ENCODE measurements around the gene ACSS1.
A peak's percentile ranks its signal among the peaks of the same experiment; 100 is the strongest.
"Not testable (repeated sequence)": the region's sequence is repeated elsewhere in the genome, so short reads cannot be mapped to it uniquely, and the experiment has no call there.

Gene ACSS1

GRCh38 chr20:25009218-25010145 is 48.5 kb downstream of the ACSS1 start:
- DNase-seq, result no peak

GRCh38 chr20:25008388-25009217 is 49.3 kb downstream of the ACSS1 start:
- no peak for DNase-seq

GRCh38 chr20:25007491-25008305 is 50.2 kb downstream of the ACSS1 start:
- no peak for DNase-seq

DNA sequence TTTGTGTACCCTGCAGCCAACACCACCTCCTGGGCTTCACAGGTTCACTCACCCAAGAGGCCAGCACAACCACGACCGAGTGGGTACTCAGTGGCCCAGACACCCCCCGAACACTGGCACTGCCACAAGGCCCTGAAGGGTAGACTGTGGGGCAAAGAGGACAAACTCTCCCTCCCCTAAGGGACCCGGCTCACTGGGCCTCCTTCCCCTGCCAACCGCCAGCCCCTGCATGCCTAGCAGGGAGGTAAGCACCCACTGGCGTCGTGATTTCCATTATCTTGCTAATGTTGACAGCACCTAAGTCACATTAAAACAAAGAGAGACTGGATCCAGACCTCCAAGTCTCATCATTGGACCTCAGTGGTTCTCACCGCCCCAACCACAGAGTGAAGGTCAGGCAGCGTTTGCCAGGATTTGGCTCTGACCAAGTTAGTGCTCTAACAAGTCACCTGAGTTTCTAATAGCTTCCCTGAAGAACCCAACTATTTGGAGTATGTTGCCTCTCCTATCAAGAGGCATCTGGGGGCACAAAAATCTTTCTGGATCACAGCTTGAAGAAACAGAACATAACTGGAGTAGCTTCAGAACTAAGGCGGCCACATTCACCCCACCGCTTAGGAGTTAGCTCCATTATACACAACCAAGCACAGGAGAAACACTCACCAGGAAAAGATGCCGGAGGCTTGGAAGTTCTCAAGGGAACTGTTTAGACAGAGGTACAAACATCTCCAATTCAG is 51.3 kb downstream of the ACSS1 start:
- DNase-seq, result no peak

GRCh38 chr20:25005661-25006060 is 52.3 kb downstream of the ACSS1 start:
- no peak for DNase-seq

- DNase-seq, result no peak
These were observed 52.7 kb downstream of the ACSS1 start for GRCh38 chr20:25005220-25005619.

GRCh38 chr20:25003002-25003401 is 54.9 kb downstream of the ACSS1 start:
- no peak for DNase-seq

DNA sequence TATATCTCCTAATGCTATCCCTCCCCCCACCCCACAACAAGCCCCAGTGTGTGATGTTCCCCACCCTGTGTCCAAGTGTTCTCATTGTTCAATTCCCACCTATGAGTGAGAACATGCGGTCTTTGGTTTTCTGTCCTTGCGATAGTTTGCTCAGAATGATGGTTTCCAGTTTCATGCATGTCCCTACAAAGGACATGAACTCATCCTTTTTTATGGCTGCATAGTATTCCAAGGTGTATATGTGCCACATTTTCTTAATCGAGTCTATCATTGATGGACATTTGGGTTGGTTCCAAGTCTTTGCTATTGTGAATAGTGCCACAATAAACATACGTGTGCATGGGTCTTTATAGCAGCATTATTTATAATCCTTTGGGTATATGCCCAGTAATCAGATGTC is 56.6 kb downstream of the ACSS1 start:
- DNase-seq, result not testable (repeated sequence)

DNA sequence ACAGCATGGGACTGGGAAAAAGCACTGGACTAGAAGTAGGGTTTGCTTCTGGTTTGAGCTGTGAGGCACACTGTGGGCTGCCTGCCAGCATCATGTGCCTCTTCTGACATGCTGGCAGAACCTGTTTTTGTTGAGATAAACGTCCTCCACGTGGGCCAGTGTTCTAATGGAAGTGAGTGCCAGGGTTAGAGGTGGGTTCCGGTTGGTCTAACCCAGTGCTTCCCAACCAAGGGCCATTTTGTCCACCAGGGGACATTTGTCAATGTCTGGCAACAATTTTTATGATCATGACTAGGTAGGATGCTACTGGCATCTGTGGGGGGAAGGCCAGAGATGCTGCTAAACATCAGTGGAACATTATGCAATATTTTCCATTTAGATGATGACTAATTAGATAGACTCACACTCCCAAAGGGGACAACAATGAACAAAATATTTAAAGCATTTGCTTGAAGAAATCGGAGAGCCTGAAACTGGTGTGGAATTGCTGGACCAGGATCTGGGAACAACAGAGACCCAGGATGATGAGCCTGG is 57.6 kb downstream of the ACSS1 start:
- no peak for DNase-seq

DNA sequence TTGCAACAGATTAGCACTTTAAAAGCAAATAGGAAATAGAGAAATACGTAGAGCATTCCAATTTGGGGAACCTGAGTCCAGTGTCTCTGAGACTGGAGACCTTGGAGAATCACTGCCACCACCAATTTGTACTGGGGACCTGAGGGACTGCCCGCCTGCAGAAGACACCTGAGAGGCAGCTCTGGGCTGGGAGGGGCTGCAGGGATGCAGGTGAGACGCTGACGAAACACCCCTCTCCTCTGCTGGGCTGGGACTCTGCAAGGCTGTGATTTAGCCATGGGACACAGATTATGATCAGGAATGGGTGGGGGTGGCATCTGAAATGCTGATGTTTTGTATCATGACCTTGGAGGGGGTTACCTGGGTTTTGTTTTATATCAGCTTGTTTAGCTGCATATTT is 58.4 kb downstream of the ACSS1 start:
- no peak for DNase-seq

DNA sequence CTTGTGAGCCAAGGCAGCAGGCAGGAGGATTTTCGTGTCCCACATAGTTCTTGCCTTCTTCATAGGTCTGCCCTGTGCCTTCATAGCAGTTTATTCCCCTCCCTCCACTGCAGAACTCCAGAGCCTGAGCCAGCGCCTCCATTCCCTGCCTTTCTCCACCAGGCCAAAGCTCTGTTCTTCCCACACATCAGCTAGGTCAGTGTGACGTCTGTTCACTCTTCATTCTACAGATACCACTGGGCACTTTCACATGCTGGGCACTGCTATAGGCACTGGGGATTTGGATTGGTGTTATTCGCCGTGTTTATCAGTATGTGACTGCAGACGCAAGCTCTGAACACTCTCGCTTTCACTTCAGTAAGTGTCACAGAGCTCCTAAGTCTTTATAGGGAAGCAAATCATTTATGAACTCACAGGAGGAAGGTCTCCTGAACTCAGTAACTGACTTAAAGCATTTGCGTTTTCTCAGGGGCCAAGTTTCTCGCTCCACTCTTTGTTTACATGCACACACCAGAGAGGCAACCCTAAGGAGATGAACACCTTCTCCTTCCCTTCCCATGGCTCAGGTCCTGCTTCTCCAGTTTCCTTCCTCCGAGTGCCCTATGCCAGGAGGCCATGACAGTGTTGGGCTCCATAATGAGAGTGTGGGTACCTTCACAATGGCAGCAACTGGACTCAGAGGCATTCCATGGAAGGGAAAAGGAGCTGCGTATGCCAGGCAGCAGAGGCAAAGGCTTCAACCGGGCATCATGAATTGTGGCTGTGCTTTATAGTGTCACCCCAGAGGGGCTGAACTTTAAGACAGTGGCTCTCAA is 59.1 kb downstream of the ACSS1 start:
- no peak for DNase-seq

DNA sequence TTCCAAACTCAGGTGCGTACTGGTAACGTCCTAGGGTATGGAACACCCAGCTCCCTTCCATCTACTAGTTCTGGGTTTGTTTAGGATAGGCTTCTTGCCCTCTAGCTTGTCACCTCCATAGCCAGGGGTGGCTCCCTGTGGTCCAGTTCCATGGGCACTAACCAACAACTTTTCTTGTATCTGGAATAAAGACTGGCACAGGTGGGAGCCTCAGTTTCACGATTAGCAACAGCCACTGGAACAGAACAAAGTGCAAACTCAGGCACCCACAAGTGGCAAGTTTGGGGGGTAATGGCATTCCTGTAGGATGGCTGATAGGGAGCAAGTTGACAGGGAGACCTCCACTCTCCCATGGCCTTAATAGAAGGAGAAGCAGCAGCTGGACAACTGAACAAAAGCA is 59.8 kb downstream of the ACSS1 start:
- DNase-seq, result no peak

GRCh38 chr20:24996449-24997377 is 61.2 kb downstream of the ACSS1 start:
- DNase-seq, result no peak

GRCh38 chr20:24995741-24996448 is 62.0 kb downstream of the ACSS1 start:
- DNase-seq, result no peak

GRCh38 chr20:24994470-24995368 is 63.2 kb downstream of the ACSS1 start:
- peak; percentile 89 for DNase-seq

DNA sequence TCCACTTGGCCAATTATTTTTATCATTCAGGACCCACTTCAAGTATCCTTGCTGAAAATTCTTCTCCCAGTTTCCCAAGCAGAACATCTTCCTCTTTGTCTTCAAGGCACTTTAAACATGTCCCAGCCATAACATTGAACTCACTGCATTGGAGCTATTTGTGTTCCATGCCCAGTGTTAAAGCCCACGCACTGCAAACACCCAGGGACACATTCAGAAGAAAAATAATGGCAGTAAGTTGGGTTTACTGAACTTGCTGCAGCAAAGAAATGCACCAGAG is 63.8 kb downstream of the ACSS1 start:
- DNase-seq, result no peak

GRCh38 chr20:24993337-24994185 is 64.4 kb downstream of the ACSS1 start:
- DNase-seq, result no peak

Data from stimulated activated CD4-positive, alpha-beta T cell treated with anti-CD3 and anti-CD28 coated beads, Interleukin-4, amount 100 ng/mL, for 24 hours (primary cell).